ENCODE results near the gene ZNF350. TPM values are rescaled to one million over a fixed set of nuclear protein-coding genes. Genes with fewer than 3 reads are reported as not detected.
"Not testable (repeated sequence)": the region's sequence is repeated elsewhere in the genome, so short reads cannot be mapped to it uniquely, and the experiment has no call there.

Gene ZNF350
- total RNA-seq, 1 donor from 2014 or later = 15.3 TPM

- Mint-ChIP-seq H3K27ac (no peak overlapping the region), H3K4me1 (peaks cover 9% of the 10 kb centered on the region), H3K27me3 (ENCODE audit: low read depth) (no peaks in the 10 kb centered on the region), H3K9me3 (peaks cover 72% of the 10 kb centered on the region), H3K36me3 (peaks cover 48% of the 10 kb centered on the region), H3K4me3 (no peak overlapping the region)
- DNase-seq (ENCODE audit: low spot score in 2 of 2, unreplicated experiment in 2 of 2) = no peak
- no peak for TF ChIP-seq CTCF (IDR thresholded peaks at IDR 0.05; ENCODE audit: unreplicated experiment)
Observed at GRCh38 chr19:51959791-51960190, 26.8 kb downstream of the ZNF350 start.

GRCh38 chr19:51957846-51958245, 28.8 kb downstream of the ZNF350 start:
- not testable (repeated sequence) for DNase-seq (ENCODE audit: low spot score in 2 of 2, unreplicated experiment in 2 of 2); H3K27ac Mint-ChIP-seq; H3K4me1 Mint-ChIP-seq; H3K27me3 Mint-ChIP-seq (ENCODE audit: low read depth); H3K4me3 Mint-ChIP-seq
- Mint-ChIP-seq H3K36me3 (peaks cover 30% of the 10 kb centered on the region), H3K9me3 (peaks cover 66% of the 10 kb centered on the region)

- H3K27ac Mint-ChIP-seq = no peak overlapping the region
- no peak overlapping the region for H3K4me3 Mint-ChIP-seq
- no peak for DNase-seq (ENCODE audit: low spot score in 2 of 2, unreplicated experiment in 2 of 2)
- peaks cover 64% of the 10 kb centered on the region for H3K36me3 Mint-ChIP-seq
- peaks cover 78% of the 10 kb centered on the region for H3K9me3 Mint-ChIP-seq
- H3K27me3 Mint-ChIP-seq (ENCODE audit: low read depth) = no peaks in the 10 kb centered on the region
- H3K4me1 Mint-ChIP-seq = no peaks in the 10 kb centered on the region
- TF ChIP-seq CTCF (IDR thresholded peaks at IDR 0.05; ENCODE audit: unreplicated experiment) = no peak
Observed at GRCh38 chr19:51948975-51949374, 37.7 kb downstream of the ZNF350 start.

- no peak for TF ChIP-seq CTCF (IDR thresholded peaks at IDR 0.05; ENCODE audit: unreplicated experiment)
- peaks cover 81% of the 10 kb centered on the region for H3K36me3 Mint-ChIP-seq
- no peaks in the 10 kb centered on the region for H3K4me1 Mint-ChIP-seq
- DNase-seq (ENCODE audit: low spot score in 2 of 2, unreplicated experiment in 2 of 2) = no peak
- peaks cover 89% of the 10 kb centered on the region for H3K9me3 Mint-ChIP-seq
- no peaks in the 10 kb centered on the region for H3K27me3 Mint-ChIP-seq (ENCODE audit: low read depth)
- no peak overlapping the region for H3K27ac Mint-ChIP-seq
- no peak overlapping the region for H3K4me3 Mint-ChIP-seq
Observed at GRCh38 chr19:51946602-51947001, 40.0 kb downstream of the ZNF350 start.

GRCh38 chr19:51944798-51945552, 41.7 kb downstream of the ZNF350 start:
- no peak for TF ChIP-seq CTCF (IDR thresholded peaks at IDR 0.05; ENCODE audit: unreplicated experiment)
- H3K4me1 Mint-ChIP-seq = no peaks in the 10 kb centered on the region
- peaks cover 91% of the 10 kb centered on the region for H3K36me3 Mint-ChIP-seq
- peaks cover 85% of the 10 kb centered on the region for H3K9me3 Mint-ChIP-seq
- H3K4me3 Mint-ChIP-seq = no peak overlapping the region
- no peak overlapping the region for H3K27ac Mint-ChIP-seq
- H3K27me3 Mint-ChIP-seq (ENCODE audit: low read depth) = no peaks in the 10 kb centered on the region
- DNase-seq (ENCODE audit: low spot score in 2 of 2, unreplicated experiment in 2 of 2) = no peak

- Mint-ChIP-seq H3K27me3 (ENCODE audit: low read depth) (no peaks in the 10 kb centered on the region), H3K4me1 (no peaks in the 10 kb centered on the region), H3K4me3 (no peak overlapping the region), H3K9me3 (peaks cover 65% of the 10 kb centered on the region), H3K36me3 (peaks cover 91% of the 10 kb centered on the region), H3K27ac (no peak overlapping the region)
- no peak for DNase-seq (ENCODE audit: low spot score in 2 of 2, unreplicated experiment in 2 of 2)
- no peak for TF ChIP-seq CTCF (IDR thresholded peaks at IDR 0.05; ENCODE audit: unreplicated experiment)
Observed at GRCh38 chr19:51938936-51939335, 47.7 kb downstream of the ZNF350 start.

All from mesothelial cell of epicardium (in vitro differentiated cells).